Neural progenitor cell (in vitro differentiated cells): ENCODE results near the gene BIRC5. TPM values are rescaled to one million over a fixed set of nuclear protein-coding genes. Genes with fewer than 3 reads are reported as not detected.
"Not testable (repeated sequence)": the region's sequence is repeated elsewhere in the genome, so short reads cannot be mapped to it uniquely, and the experiment has no call there.

Experiments
- DNase-seq: peaks from one replicate; pipeline ENCODE4 v3.0.0-alpha.2; 2016; ENCODE audit warnings: low spot score
- H2AFZ ChIP-seq: fragments of 200-600 bp; sonication (generic); replicated peaks from 2 replicates; pipeline ENCODE4 v1.6.1; 2016; ENCODE audit warnings: antibody characterized with exemption
- H3F3A ChIP-seq: fragments of 200-600 bp; sonication (generic); 2 replicates; pipeline ENCODE4 v1.6.1; 2016; ENCODE audit warnings: antibody characterized with exemption, low read depth
- H3K27ac ChIP-seq: fragments of 200-600 bp; sonication (generic); 2 replicates; pipeline ENCODE4 v1.5.1; 2016; ENCODE audit warnings: mild to moderate bottlenecking
- H3K27me3 ChIP-seq: fragments of 200-600 bp; sonication (generic); 2 replicates; pipeline ENCODE4 v1.6.1; 2016; ENCODE audit warnings: mild to moderate bottlenecking, moderate library complexity
- H3K36me3 ChIP-seq: fragments of 200-600 bp; sonication (generic); 2 replicates; pipeline ENCODE4 v1.5.1; 2016
- H3K4me1 ChIP-seq: fragments of 200-600 bp; sonication (generic); 2 replicates; pipeline ENCODE4 v1.6.1; 2016; ENCODE audit warnings: mixed run types
- H3K4me2 ChIP-seq: fragments of 200-600 bp; sonication (generic); 2 replicates; pipeline ENCODE4 v1.6.1; 2016
- H3K4me3 ChIP-seq: fragments of 200-600 bp; sonication (generic); 2 replicates; pipeline ENCODE4 v1.5.1; 2016
- H3K79me2 ChIP-seq: fragments of 200-600 bp; sonication (generic); 2 replicates; pipeline ENCODE4 v1.6.1; 2016; ENCODE audit warnings: low read depth
- H3K9ac ChIP-seq: fragments of 200-600 bp; sonication (generic); 2 replicates; pipeline ENCODE4 v1.6.1; 2016
- H3K9me3 ChIP-seq: fragments of 200-600 bp; sonication (generic); 2 replicates; pipeline ENCODE4 v1.5.1; 2016; ENCODE audit warnings: low read depth
- H4K20me1 ChIP-seq: fragments of 200-600 bp; sonication (generic); 2 replicates; pipeline ENCODE4 v1.6.1; 2016; ENCODE audit warnings: low read depth
- H3K27ac Mint-ChIP-seq: 3 replicates; pipeline ENCODE4 v1.8.0; 2021; ENCODE audit warnings: mixed read lengths
- H3K27me3 Mint-ChIP-seq: 2 replicates; pipeline ENCODE4 v1.8.0; 2022; ENCODE audit warnings: low read depth, mild to moderate bottlenecking, inconsistent platforms, moderate library complexity, mixed read lengths; ENCODE audit not compliant: insufficient read depth
- H3K36me3 Mint-ChIP-seq: 3 replicates; pipeline ENCODE4 v1.8.0; 2021; ENCODE audit warnings: mixed read lengths
- H3K4me1 Mint-ChIP-seq: 3 replicates; pipeline ENCODE4 v1.8.0; 2021; ENCODE audit warnings: mixed read lengths
- H3K4me3 Mint-ChIP-seq: 3 replicates; pipeline ENCODE4 v1.8.0; 2021; ENCODE audit warnings: mild to moderate bottlenecking, moderate library complexity, mixed read lengths
- H3K9me3 Mint-ChIP-seq: 3 replicates; pipeline ENCODE4 v1.8.0; 2020; ENCODE audit warnings: mixed read lengths
- EZH2 ChIP-seq: fragments of 200-600 bp; sonication (generic); IDR thresholded peaks from 2 replicates; pipeline ENCODE4 v1.6.1; 2017; ENCODE audit warnings: antibody characterized with exemption, mild to moderate bottlenecking, moderate library complexity
- EZH2phosphoT487 ChIP-seq: fragments of 200-600 bp; sonication (generic); IDR thresholded peaks from 2 replicates; pipeline ENCODE4 v1.6.1; 2017; ENCODE audit warnings: antibody characterized with exemption
- total RNA-seq: library from RNA; depleted of rRNA; stranded (reverse); fragments of >200 nt; gene quantifications from 2 replicates; pipeline ENCODE4 v1.2.3, GENCODE V29; 2015; ENCODE audit warnings: low replicate concordance
- TF ChIP-seq, protein P1 (sequence below): fragments of 200-600 bp; sonication (generic); IDR thresholded peaks from 2 replicates; pipeline ENCODE4 v1.5.1; 2017; ENCODE audit warnings: antibody characterized with exemption, mild to moderate bottlenecking

The BIRC5 gene
- total RNA-seq, 1 donor from 2014 or later = 144 TPM

DNA sequence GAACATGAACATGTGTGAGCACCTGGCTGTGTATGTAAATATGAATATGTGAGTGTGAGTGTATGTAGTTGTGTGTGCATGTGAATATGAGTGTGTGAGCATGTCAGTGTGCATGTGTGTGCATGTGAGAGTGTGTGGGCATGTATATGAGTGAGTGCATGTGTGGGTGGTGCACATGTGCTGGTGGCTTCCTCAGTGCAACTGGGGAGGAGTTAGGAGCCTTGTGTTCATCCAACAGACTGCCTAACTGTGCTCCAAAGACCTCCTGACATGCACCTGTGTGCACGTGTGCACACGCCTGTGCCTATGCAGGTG, 18.8 kb downstream of the BIRC5 start:
- Histone ChIP-seq H3K4me1 (no peaks in the 10 kb centered on the region), H3F3A (no peaks in the 10 kb centered on the region), H3K9me3 (no peaks in the 10 kb centered on the region), H3K4me3 (no peak overlapping the region), H3K36me3 (no peaks in the 10 kb centered on the region), H2AFZ (no peak overlapping the region), H3K4me2 (no peak overlapping the region), H3K9ac (no peak overlapping the region), H4K20me1 (no peaks in the 10 kb centered on the region), H3K79me2 (no peaks in the 10 kb centered on the region), H3K27ac (no peak overlapping the region), H3K27me3 (peaks cover 41% of the 10 kb centered on the region)
- peak overlapping the region; percentile 33 for H3K4me3 Mint-ChIP-seq
- peak overlapping the region; percentile 23 for H3K27ac Mint-ChIP-seq
- H3K27me3 Mint-ChIP-seq = peaks cover 32% of the 10 kb centered on the region
- DNase-seq = no peak
- TF ChIP-seq EZH2 (no peak), EZH2phosphoT487 (no peak)
- TF ChIP-seq, protein P1, sequence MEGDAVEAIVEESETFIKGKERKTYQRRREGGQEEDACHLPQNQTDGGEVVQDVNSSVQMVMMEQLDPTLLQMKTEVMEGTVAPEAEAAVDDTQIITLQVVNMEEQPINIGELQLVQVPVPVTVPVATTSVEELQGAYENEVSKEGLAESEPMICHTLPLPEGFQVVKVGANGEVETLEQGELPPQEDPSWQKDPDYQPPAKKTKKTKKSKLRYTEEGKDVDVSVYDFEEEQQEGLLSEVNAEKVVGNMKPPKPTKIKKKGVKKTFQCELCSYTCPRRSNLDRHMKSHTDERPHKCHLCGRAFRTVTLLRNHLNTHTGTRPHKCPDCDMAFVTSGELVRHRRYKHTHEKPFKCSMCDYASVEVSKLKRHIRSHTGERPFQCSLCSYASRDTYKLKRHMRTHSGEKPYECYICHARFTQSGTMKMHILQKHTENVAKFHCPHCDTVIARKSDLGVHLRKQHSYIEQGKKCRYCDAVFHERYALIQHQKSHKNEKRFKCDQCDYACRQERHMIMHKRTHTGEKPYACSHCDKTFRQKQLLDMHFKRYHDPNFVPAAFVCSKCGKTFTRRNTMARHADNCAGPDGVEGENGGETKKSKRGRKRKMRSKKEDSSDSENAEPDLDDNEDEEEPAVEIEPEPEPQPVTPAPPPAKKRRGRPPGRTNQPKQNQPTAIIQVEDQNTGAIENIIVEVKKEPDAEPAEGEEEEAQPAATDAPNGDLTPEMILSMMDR = no peak
- H3K4me1 Mint-ChIP-seq = peaks cover 10% of the 10 kb centered on the region
- no peaks in the 10 kb centered on the region for H3K36me3 Mint-ChIP-seq
- H3K9me3 Mint-ChIP-seq = no peaks in the 10 kb centered on the region

DNA sequence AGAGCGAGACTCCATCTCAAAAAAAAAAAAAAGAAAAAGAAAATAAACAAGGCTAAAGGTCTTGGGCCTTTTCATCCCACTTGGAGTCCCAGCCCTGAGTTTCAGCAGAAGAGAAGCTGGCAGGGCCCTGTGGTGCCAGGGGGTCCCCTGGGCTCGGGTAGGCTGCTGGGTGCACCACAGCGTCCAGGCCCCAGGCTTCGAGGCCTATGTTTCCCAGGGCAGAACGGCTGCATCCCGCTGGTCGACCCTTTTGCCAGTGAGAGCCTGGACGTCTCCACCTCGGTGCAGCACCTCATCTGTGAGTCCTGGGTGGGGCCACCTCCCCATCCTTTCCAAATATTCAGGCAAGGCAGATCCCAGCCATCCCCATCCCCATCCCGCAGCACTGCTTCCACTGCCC, 19.6 kb downstream of the BIRC5 start:
- H3K27ac Mint-ChIP-seq = no peak overlapping the region
- peaks cover 31% of the 10 kb centered on the region for H3K27me3 Mint-ChIP-seq
- Histone ChIP-seq H3K27ac (no peak overlapping the region), H3K9ac (no peak overlapping the region), H3K4me2 (no peak overlapping the region), H2AFZ (no peak overlapping the region), H3F3A (no peaks in the 10 kb centered on the region), H3K27me3 (peaks cover 41% of the 10 kb centered on the region), H3K9me3 (no peaks in the 10 kb centered on the region), H4K20me1 (no peaks in the 10 kb centered on the region), H3K36me3 (no peaks in the 10 kb centered on the region), H3K79me2 (no peaks in the 10 kb centered on the region), H3K4me3 (no peak overlapping the region), H3K4me1 (no peaks in the 10 kb centered on the region)
- H3K4me3 Mint-ChIP-seq = peak overlapping the region; percentile 13
- no peak for DNase-seq
- TF ChIP-seq EZH2phosphoT487 (no peak), EZH2 (no peak)
- TF ChIP-seq, protein P1 = no peak
- no peaks in the 10 kb centered on the region for H3K9me3 Mint-ChIP-seq
- no peaks in the 10 kb centered on the region for H3K36me3 Mint-ChIP-seq
- peaks cover 10% of the 10 kb centered on the region for H3K4me1 Mint-ChIP-seq

DNA sequence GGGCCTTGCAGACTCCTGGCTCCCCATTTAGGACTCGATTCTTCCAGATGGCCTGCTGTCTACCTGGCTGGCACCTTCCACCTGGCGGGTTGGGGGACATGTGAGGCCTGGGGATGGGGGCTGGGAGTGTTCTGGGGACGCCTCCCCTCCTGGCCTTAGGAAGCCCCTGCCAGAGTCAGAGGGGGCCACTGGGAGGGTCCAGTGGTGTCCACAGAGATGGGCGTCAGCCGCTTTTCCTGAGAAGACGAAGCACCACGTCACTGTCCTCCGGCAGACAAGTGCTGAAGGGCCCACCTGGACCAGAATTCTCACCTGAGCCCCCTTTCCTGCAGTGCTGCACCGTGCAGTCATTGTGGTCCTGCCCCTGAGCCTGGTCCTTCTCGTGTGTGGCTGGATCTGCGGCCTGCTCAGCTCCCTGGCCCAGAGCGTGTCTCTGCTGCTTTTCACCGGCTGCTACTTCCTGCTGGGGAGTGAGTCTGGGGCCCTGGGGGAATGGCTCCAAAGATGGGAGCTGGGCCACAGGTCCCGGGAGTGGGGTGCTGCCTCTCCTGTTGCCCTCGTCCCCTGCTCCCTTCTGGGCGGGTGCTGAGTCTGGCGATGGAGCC, 20.3 kb downstream of the BIRC5 start:
- Mint-ChIP-seq H3K4me3 (peak overlapping the region; percentile 13), H3K27ac (no peak overlapping the region), H3K36me3 (no peaks in the 10 kb centered on the region), H3K27me3 (peaks cover 31% of the 10 kb centered on the region), H3K9me3 (no peaks in the 10 kb centered on the region), H3K4me1 (peaks cover 10% of the 10 kb centered on the region)
- Histone ChIP-seq H4K20me1 (no peaks in the 10 kb centered on the region), H3K4me2 (no peak overlapping the region), H2AFZ (no peak overlapping the region), H3K4me3 (no peak overlapping the region), H3K9ac (no peak overlapping the region), H3F3A (no peaks in the 10 kb centered on the region), H3K4me1 (no peaks in the 10 kb centered on the region), H3K9me3 (no peaks in the 10 kb centered on the region), H3K36me3 (no peaks in the 10 kb centered on the region), H3K79me2 (no peaks in the 10 kb centered on the region), H3K27ac (no peak overlapping the region), H3K27me3 (peaks cover 39% of the 10 kb centered on the region)
- no peak for DNase-seq
- TF ChIP-seq, protein P1 = no peak
- TF ChIP-seq EZH2 (no peak), EZH2phosphoT487 (no peak)

DNA sequence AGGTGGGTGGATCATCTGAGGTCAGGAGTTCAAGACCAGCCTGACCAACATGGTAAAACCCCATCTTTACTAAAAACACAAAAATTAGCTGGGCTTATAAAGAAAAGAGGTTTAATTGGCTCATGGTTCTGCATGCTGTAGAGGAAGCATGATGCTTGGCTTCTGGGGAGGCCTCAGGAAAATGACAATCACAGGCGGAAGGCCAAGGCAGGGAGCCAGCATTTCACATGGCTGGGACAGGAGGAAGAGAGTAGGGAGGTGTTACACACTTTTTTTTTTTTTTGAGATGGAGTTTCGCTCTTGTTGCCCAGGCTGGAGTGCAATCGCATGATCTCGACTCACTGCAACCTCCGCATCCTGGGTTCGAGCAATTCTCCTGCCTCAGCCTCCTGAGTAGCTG, 21.0 kb downstream of the BIRC5 start:
- not testable (repeated sequence) for H2AFZ ChIP-seq, H3K79me2 ChIP-seq, H4K20me1 ChIP-seq, H3K4me2 ChIP-seq, H3K4me1 Mint-ChIP-seq, H3K4me3 Mint-ChIP-seq, H3K4me3 ChIP-seq, H3K27ac ChIP-seq, H3K9ac ChIP-seq, DNase-seq, H3F3A ChIP-seq, H3K9me3 ChIP-seq, H3K9me3 Mint-ChIP-seq, H3K36me3 ChIP-seq, H3K4me1 ChIP-seq, H3K36me3 Mint-ChIP-seq
- Mint-ChIP-seq H3K27ac (peak overlapping the region; percentile 68), H3K27me3 (peaks cover 29% of the 10 kb centered on the region)
- peaks cover 33% of the 10 kb centered on the region for H3K27me3 ChIP-seq
